Central memory CD8-positive, alpha-beta T cell (primary cell): ENCODE data around the gene NPHP1.
"Not testable (repeated sequence)": the region's sequence is repeated elsewhere in the genome, so short reads cannot be mapped to it uniquely, and the experiment has no call there.

Experiments
- ATAC-seq: fragments of 150-1000 bp; cut with Tn5 transposase; replicated peaks from 2 replicates; pipeline ENCODE4 v1.10.0; 2022; ENCODE audit warnings: mild to moderate bottlenecking, moderate FRiP score, moderate number of reproducible peaks; ENCODE audit not compliant: poor library complexity, severe bottlenecking; ENCODE audit errors: extremely low read depth
- DNase-seq, 2 donors: peaks; one replicate each; pipeline ENCODE4 v3.0.0; 2021; ENCODE audit warnings: low spot score in 2 of 2
- H3K27ac Mint-ChIP-seq: one replicate; pipeline ENCODE4 v1.8.0; 2022; ENCODE audit warnings: low read depth, mild to moderate bottlenecking, moderate library complexity, mixed read lengths
- H3K27me3 Mint-ChIP-seq: one replicate; pipeline ENCODE4 v1.8.0; 2022; ENCODE audit warnings: mixed read lengths
- H3K36me3 Mint-ChIP-seq: one replicate; pipeline ENCODE4 v1.8.0; 2022; ENCODE audit warnings: mild to moderate bottlenecking, moderate library complexity, mixed read lengths; ENCODE audit not compliant: insufficient read depth
- H3K4me1 Mint-ChIP-seq: one replicate; pipeline ENCODE4 v1.8.0; 2022; ENCODE audit warnings: mixed read lengths
- H3K4me3 Mint-ChIP-seq: one replicate; pipeline ENCODE4 v1.8.0; 2022; ENCODE audit warnings: mild to moderate bottlenecking, moderate library complexity, mixed read lengths
- H3K9me3 Mint-ChIP-seq: one replicate; pipeline ENCODE4 v1.8.0; 2022; ENCODE audit warnings: mixed read lengths

NPHP1 gene

DNA sequence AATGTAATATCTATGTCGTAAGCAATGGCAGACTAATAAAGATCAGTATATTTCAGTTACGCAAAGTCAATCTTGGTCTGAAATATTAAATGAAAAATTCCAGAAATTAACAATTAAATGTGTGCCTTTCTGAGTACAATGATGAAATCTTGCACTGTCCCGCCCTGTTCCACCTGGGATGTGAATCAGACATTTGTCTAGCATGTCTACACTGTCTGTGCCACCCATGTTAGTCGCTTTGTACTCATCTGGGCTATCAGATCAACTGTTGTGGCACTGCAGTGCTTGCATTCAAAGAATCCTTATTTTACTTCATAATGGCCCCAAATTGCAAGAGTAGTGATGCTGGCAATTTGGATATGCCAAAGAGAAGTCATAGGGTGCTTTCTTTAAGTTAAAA, 114.6 kb downstream of the NPHP1 start:
- not testable (repeated sequence) for H3K27me3 Mint-ChIP-seq, ATAC-seq, H3K4me3 Mint-ChIP-seq, H3K4me1 Mint-ChIP-seq, DNase-seq, H3K9me3 Mint-ChIP-seq, H3K27ac Mint-ChIP-seq, H3K36me3 Mint-ChIP-seq

DNA sequence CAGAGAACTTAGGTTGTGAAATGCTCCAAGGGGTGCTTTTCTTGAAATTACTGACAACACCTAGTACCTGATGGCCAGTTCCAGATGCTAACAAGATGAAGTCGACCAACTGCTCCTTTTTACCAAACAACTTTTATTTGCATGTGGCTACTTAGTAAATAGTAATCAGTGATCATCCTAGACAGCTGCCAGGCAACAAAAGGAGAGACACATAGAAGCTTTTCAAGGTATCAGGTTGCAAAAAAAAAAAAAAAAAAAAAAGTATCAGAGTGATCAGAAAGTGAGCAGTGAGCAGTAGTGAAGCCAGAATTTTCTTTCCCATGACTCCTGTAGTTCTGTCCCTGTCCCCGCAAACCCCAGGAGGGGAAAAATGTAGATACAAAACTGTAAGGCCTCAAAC, 121.1 kb downstream of the NPHP1 start:
- ATAC-seq, H3K9me3 Mint-ChIP-seq, H3K36me3 Mint-ChIP-seq, H3K4me3 Mint-ChIP-seq, DNase-seq, H3K27ac Mint-ChIP-seq, H3K4me1 Mint-ChIP-seq, H3K27me3 Mint-ChIP-seq: not testable (repeated sequence)

DNA sequence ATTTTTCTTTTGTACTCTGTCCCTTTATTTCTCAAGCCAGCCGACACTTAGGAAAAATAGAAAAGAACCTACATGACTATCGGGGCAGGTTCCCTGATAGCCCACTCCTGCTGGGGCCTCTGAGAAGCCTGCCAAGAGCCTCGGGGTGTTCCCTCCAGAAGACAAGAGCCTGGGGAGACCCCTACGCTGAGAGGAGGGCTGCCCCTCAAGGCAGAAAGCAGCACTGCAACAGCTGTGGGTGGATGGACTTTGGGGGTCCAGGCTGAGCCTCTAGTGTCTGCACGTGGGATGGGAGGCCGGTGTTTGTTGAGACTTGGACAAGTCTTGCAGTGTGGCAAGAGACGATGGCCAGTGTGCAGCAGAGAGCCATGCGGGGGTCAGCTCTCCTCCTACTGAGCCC, 121.7 kb downstream of the NPHP1 start:
- H3K4me1 Mint-ChIP-seq, result not testable (repeated sequence)

DNA sequence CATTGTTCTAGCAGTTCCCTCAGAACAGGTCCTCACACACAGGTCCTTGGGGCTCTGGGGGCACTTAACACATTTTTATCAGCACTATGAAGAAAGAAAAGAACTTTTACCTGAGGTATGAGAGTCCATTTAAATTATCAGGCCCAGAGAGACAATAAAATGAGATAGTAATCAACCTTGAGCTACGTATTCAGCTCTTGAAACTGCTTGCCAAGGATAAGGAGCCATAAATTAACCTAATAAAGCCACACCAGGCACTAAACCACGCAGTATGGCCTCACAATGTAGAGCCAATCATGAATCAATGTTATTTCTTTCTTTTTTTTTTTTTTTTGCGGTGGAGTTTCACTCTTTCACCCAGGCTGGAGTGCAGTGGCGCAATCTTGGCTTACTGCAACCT, 126.7 kb downstream of the NPHP1 start:
- not testable (repeated sequence) for H3K36me3 Mint-ChIP-seq, DNase-seq, H3K27me3 Mint-ChIP-seq, H3K4me1 Mint-ChIP-seq, H3K9me3 Mint-ChIP-seq, ATAC-seq, H3K4me3 Mint-ChIP-seq, H3K27ac Mint-ChIP-seq

More for the DNA sequence above, 121.7 kb downstream of the NPHP1 start:
- H3K27ac Mint-ChIP-seq, H3K9me3 Mint-ChIP-seq, H3K4me3 Mint-ChIP-seq, ATAC-seq, DNase-seq, H3K27me3 Mint-ChIP-seq, H3K36me3 Mint-ChIP-seq: not testable (repeated sequence)

DNA sequence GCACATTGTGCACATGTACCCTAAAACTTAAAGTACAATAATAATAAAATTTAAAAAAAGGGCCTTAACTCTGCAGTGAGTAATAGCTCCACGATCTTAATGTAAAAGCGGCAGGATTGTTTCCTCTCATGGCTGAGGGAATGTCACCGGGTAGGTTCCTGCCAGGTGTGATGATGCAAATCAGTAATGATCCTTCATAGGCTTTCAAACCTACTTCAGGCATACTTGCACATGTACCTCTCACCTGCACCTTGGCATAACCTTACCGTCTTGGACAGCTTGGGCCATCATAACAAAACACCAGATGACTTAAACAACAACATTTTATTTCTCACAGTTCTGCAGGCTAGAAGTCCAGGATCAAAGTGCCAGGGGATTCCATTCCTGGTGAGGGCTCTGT, 128.9 kb downstream of the NPHP1 start:
- not testable (repeated sequence) for ATAC-seq, H3K4me1 Mint-ChIP-seq, DNase-seq, H3K4me3 Mint-ChIP-seq, H3K36me3 Mint-ChIP-seq, H3K9me3 Mint-ChIP-seq, H3K27me3 Mint-ChIP-seq, H3K27ac Mint-ChIP-seq
